ENCODE data around the gene ARMC6.
"Not testable (repeated sequence)": the region's sequence is repeated elsewhere in the genome, so short reads cannot be mapped to it uniquely, and the experiment has no call there.

Gene ARMC6

DNA sequence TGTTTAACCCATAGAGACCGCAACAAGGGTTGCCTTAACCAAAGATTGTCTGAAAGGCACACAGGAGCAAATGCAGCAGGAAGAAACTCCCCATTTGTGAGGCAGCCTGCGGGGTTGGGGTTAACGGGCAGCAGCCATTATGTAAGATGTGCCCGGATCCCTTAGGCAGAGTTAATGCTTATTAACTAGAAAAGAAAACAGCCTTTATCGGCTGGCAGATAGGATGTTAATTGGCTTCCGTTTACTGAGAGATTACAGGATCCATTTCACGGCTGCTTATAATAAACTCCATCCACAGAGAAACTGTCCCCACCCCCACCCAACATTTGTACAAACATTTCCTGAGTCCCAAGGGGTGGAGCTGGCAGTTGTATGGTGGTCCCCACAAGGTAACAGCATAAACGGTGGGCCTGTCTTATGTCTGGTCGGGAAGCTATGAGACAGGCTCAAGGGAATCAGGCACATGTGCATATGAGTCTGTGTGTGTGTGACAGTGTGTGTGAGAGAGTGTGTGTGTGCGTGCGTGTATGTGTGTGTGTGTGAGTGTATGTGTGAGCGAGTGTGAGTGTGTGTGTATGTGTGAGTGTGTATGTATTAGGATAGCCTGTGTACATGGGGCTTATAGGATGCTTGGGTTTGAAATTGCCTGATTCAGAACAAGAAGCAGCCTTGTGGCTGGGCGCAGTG, 40.9 kb downstream of the ARMC6 start:
- no peak for DNase-seq (ENCODE audit: low read depth)

- no peak for DNase-seq (ENCODE audit: low read depth)
These were observed 41.7 kb downstream of the ARMC6 start for GRCh38 chr19:19075126-19075525.

GRCh38 chr19:19076476-19076875, 43.1 kb downstream of the ARMC6 start:
- no peak for DNase-seq (ENCODE audit: low read depth)

DNA sequence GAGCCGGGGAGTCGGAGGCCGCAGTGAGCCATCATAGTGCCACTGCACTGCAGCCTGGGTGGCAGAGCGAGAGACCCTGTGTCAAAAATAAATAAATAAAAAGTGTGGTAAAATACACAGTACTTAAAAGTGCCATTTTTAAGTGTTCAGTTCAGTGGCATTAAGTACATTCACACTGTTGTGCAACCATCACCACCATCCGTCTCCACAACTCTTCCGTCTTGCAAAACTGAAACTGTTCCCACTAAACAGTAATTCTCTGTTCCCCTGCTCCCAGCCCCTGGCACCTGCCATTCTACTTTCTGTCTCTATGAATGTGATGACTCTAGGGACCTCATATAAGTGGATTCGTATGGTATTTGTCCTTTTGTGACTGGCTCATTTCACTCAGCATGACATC, 43.7 kb downstream of the ARMC6 start:
- no peak for DNase-seq (ENCODE audit: low read depth)

DNA sequence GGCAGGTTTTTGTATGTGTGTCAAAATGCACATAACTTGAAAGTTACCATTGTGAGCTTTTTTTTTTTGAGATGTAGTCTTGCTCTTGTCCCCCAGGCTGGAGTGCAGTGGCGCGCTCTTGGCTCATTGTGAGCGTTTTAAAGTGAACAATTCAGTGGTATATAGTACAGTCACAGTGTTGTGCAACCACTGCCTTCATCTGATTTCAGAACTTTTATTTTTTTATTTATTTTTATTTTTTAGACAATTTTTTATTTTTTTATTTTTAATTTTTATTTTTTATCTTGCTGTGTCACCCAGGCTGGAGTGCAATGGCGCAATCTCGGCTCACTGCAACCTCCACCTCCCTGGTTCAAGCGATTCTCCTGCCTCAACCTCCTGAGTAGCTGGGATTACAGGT, 45.4 kb downstream of the ARMC6 start:
- DNase-seq (ENCODE audit: low read depth): no peak

DNA sequence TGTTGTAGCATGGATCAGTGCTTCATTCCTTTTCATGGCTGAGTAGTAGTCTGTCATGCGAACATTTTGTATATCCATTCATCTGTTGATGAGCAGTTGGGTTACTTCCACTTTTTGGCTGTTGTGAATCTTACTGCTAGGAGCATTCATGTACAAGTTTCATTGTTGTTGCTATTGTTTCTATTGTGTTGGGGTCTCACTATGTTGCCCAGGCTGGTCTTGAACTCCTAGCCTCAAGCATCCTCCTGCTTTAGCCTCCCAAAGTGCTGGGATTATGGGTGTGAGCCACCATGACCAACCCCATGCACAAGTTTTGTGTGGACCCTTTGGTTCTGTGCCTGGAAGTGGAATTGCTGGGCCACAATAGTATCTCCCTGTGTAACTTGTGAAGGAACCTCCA, 46.2 kb downstream of the ARMC6 start:
- no peak for DNase-seq (ENCODE audit: low read depth)

GRCh38 chr19:19081642-19082151, 48.3 kb downstream of the ARMC6 start:
- no peak for DNase-seq (ENCODE audit: low read depth)

- no peak for DNase-seq (ENCODE audit: low read depth)
These were observed 50.2 kb downstream of the ARMC6 start for GRCh38 chr19:19083413-19084178.

- DNase-seq (ENCODE audit: low read depth): no peak
These were observed 54.3 kb downstream of the ARMC6 start for GRCh38 chr19:19087676-19088075.

DNA sequence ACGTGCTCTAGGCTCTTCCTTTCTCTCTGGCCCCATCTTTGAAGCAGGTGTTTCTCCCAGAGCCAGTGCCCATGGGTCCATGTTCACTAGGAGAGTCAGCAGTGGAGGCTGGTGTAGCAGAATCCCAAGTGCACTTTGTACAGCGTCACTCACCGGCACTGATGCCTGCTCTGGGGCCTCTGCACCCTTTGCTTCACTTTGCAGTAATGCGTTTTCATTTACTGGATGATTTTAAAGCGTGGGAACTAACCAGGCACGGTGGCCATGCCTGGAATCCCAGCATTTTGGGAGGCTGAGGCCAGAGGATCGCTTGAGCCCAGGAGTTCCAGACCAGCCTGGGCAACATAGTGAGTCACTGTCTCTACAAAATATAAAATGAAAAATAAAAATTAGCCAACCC, 61.1 kb downstream of the ARMC6 start:
- no peak for DNase-seq (ENCODE audit: low read depth)

GRCh38 chr19:19095691-19096090, 62.3 kb downstream of the ARMC6 start:
- no peak for DNase-seq (ENCODE audit: low read depth)

- no peak for DNase-seq (ENCODE audit: low read depth)
These were observed 63.5 kb downstream of the ARMC6 start for GRCh38 chr19:19096641-19097627.

DNA sequence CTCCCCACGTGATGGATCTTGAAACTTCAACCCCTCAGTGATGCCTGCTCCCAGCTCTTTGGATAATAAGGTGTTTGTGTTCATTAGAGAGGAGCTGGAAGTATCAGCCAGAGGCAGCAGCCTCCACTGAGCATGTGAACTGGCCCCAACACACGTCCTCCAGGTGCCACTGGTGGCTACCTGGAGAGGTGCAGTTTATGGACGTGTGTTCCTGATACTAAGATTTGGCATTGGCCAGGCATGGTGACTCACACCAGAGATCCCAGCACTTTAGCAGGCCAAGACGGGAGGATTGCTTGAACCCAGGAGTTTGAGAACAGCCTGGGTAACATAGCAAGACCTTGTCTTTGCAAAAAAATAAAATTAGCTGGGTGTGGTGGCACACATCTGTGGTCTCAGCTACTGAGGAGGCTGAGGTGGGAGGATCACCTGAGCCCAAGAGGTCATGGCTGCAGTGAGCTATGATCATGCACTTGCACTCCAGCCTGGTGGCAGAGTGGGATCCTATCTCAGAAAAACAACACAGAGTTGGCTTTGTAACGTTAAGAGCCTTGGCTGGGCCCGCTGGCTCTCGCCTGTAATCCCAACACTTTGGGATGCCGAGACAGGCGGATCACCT, 64.8 kb downstream of the ARMC6 start:
- DNase-seq (ENCODE audit: low read depth): no peak

DNA sequence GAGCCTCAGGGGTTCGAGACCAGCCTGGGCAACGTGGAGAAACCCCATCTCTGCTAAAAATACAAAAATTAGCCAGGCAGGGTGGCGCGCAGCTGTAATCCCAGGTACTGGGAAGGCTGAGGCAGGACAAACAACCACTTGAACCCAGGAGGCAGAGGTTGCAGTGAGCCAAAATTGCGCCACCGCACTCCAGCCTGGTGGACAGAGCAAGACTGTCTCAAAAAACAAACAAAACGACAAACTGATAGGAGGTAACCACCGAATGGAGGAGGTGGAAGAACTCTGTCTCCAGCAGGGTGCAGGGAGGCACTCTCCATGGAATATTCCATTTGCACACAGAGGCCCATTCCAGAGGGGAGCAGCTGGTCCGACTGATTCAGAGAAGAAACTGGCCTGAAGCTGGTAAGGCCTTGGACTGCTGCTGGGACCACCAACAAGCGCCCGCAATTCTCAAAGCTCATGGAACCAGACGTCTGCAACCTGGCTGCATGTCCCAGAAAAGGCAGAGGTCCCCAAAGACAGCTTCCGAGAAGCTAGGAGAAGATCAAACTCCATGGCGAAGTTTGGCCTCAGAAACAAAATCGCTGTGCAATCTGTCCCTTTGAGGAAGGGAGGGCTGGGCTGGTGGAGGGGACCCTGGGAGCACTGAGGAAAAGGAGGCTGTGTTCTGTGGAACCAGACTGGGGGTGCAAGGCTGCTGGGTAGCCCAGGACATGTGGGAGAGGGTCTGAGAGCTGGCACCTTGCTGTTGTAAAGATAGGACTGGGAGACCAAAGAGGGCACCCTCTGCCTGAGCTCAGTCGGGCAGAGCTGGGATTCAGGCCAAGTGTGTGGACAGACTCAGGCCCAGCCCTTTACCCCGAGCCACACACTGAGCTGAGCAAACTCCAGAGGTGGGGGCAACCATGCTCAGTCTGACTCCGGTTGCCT, 65.6 kb downstream of the ARMC6 start:
- DNase-seq (ENCODE audit: low read depth): no peak

DNA sequence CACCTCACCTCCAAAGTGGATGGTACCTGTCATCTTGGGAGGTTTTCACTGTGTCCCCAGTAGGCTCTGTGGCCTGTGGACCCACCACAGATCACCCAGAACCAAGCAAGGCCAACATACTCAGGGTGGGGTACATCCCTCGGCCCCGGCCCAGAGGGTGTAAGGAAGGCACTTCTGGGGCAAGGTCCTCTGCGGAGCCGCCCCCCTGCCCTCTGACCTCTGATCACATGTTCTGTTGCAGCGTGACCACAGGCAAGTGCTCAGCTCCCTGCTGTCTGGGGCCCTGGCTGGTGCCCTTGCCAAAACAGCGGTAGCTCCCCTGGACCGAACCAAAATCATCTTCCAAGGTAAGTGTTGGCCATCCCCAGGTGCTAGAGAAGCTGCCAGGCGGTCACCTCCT, 68.1 kb downstream of the ARMC6 start:
- DNase-seq (ENCODE audit: low read depth): no peak

- not testable (repeated sequence) for DNase-seq (ENCODE audit: low read depth)
These were observed 69.2 kb downstream of the ARMC6 start for GRCh38 chr19:19102566-19102965.

DNA sequence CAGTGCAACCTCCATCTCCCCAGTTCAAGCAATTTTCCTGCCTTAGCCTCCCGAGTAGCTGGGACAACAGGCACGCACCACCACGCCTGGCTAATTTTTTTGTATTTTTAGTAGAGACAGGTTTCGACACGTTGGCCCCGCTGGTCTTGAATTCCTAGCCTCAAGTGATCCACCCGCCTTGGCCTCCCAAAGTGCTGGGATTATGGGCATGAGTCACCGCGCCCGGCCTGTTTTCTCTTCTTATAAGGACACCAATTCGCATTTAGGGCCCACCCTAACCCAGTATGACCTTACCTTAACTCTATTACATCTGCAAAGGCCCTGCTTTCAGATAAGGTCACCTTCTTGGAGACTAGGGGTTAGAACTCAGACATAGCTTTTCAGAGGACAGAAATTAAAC, 69.8 kb downstream of the ARMC6 start:
- DNase-seq (ENCODE audit: low read depth): no peak

GRCh38 chr19:19105365-19106055, 72.1 kb downstream of the ARMC6 start:
- no peak for DNase-seq (ENCODE audit: low read depth)

DNA sequence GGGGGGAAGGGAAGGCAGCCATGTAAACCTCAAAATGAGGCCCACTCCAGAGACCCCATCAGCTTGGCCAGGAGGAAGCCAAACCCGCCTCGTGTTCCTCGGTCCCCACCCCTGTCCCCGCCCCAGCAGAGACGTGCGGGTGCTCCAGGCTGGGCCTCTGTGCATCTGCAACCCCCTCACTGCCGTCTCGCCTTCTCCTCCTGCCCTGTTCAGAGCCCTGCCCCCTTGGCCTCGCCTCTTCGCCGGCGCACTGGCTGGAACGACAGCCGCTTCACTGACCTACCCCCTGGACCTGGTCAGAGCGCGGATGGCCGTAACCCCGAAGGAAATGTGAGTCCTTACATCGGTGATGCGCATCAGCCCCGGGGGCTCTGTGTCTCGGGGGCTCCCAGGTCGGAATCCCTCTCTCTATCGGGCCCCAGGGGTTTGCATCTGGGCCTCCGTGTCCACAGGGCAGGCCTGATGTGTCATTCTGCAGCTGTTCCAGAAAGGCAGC, 72.7 kb downstream of the ARMC6 start:
- no peak for DNase-seq (ENCODE audit: low read depth)

DNA sequence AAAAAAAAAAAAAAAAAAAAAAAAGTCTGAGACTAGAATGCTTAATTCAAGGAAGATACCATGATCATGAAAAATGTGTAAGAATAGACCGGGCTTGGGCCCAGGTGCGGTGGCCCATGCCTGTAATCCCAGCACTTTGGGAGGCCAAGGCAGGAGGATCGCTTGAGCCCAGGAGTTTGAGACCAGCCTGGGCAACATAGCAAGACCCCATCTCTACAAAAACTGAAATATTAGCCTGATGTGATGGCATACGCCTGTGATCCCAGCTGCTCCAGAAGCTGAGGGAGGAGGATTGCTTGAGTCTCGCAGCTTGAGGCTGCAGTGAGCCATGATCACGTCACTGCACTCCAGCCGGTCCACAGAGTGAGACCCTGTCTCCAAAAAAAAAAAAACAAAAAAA, 73.5 kb downstream of the ARMC6 start:
- DNase-seq (ENCODE audit: low read depth): not testable (repeated sequence)
